ENCODE measurements around the gene CSMD2. TPM values are rescaled to one million over a fixed set of nuclear protein-coding genes. Genes with fewer than 3 reads are reported as not detected.
"Not testable (repeated sequence)": the region's sequence is repeated elsewhere in the genome, so short reads cannot be mapped to it uniquely, and the experiment has no call there.

The CSMD2 gene
- total RNA-seq, 4 donors from 2014 or later, result 0.60 to 2.5 (median 1.2) TPM

DNA sequence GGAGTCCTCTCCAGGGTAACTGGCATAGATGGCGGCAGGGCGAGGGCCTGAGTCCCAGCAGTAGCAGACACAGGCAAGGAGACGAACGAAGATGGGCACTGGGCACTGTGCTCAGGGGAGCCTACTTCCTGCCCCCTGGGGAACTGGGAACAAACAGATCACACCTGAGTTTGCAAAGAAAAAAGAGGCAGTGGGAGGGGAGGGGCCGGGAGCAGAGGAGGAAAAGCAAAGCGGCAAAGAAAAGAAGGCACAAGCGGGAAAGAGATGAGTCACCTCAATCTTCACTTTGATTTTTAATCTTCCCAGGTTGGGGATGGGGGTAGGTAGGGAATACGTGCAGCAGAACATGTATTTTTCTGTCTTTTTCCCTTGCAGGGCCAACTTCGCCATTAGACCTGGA lies 648.6 kb downstream of the CSMD2 start:
- Histone ChIP-seq H3K36me3 (no peaks in the 10 kb centered on the region), H3K4me3 (no peak overlapping the region), H3K27ac (no peak overlapping the region), H3K27me3 (no peaks in the 10 kb centered on the region), H3K4me1 (no peaks in the 10 kb centered on the region), H3K9me3 (no peaks in the 10 kb centered on the region)
- no peak for DNase-seq (ENCODE audit: low spot score in 2 of 2)
- TF ChIP-seq POLR2A (IDR thresholded peaks at IDR 0.05) (no peak), CTCF (IDR thresholded peaks at IDR 0.05) (no peak), EP300 (IDR thresholded peaks at IDR 0.05) (no peak)
- 89 to 92% methylated on average over 9 of the region's 9 CpGs for WGBS, 2 donors

- Histone ChIP-seq H3K4me3 (no peak overlapping the region), H3K36me3 (no peaks in the 10 kb centered on the region), H3K27ac (no peak overlapping the region), H3K27me3 (no peaks in the 10 kb centered on the region), H3K9me3 (no peaks in the 10 kb centered on the region), H3K4me1 (no peaks in the 10 kb centered on the region)
- DNase-seq (ENCODE audit: low spot score in 2 of 2), result no peak
- WGBS, 2 donors, result 54 to 71% methylated on average over 2 of the region's 2 CpGs
- TF ChIP-seq EP300 (IDR thresholded peaks at IDR 0.05), result no peak
- TF ChIP-seq CTCF (IDR thresholded peaks at IDR 0.05), result no peak
- no peak for TF ChIP-seq POLR2A (IDR thresholded peaks at IDR 0.05)
These were observed 649.4 kb downstream of the CSMD2 start for GRCh38 chr1:33515607-33516006.

- Histone ChIP-seq H3K4me3 (no peak overlapping the region), H3K27me3 (no peaks in the 10 kb centered on the region), H3K9me3 (no peaks in the 10 kb centered on the region), H3K4me1 (no peaks in the 10 kb centered on the region), H3K36me3 (no peaks in the 10 kb centered on the region), H3K27ac (no peak overlapping the region)
- no peak for DNase-seq (ENCODE audit: low spot score in 2 of 2)
- WGBS, 2 donors, result 82 to 91% methylated on average over 8 of the region's 8 CpGs
- TF ChIP-seq EP300 (IDR thresholded peaks at IDR 0.05), result no peak
These were observed 649.9 kb downstream of the CSMD2 start for GRCh38 chr1:33515112-33515511.

GRCh38 chr1:33512226-33513011 lies 652.6 kb downstream of the CSMD2 start:
- H3K27me3 ChIP-seq, result no peaks in the 10 kb centered on the region
- 86 to 91% methylated on average over 6 of the region's 6 CpGs for WGBS, 2 donors

GRCh38 chr1:33509276-33509675 lies 655.8 kb downstream of the CSMD2 start:
- DNase-seq (ENCODE audit: low spot score in 2 of 2); H3K27ac ChIP-seq: not testable (repeated sequence)

More at GRCh38 chr1:33512226-33513011, 652.6 kb downstream of the CSMD2 start:
- TF ChIP-seq POLR2A (IDR thresholded peaks at IDR 0.05) (no peak), CTCF (IDR thresholded peaks at IDR 0.05) (no peak), EP300 (IDR thresholded peaks at IDR 0.05) (no peak)
- Histone ChIP-seq H3K4me1 (no peaks in the 10 kb centered on the region), H3K9me3 (peaks cover 0 to 3% (median 0%) of the 10 kb centered on the region in 4 donors), H3K27ac (no peak overlapping the region), H3K36me3 (no peaks in the 10 kb centered on the region), H3K4me3 (no peak overlapping the region)
- DNase-seq (ENCODE audit: low spot score in 2 of 2), result no peak

DNA sequence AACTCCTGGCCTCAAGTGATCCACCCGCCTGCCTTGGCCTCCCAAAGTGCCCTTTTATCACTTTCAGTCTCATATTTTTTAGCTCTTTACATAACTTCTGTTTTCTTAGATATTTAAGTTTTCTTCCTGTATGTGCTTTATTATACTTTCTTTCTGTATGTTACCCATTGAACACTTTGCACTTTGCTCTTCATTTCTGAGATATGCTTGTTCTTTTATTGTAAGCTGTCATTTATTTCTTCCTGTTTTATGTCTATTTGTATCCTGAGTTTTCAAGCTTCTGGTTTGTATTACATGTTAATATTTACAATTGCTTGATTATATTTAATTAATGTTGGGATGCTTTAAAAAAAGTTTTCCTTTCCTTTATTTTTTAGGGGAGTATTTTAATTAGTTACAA lies 656.9 kb downstream of the CSMD2 start:
- no peak for DNase-seq (ENCODE audit: low spot score in 2 of 2)
- TF ChIP-seq POLR2A (IDR thresholded peaks at IDR 0.05), result no peak
- TF ChIP-seq CTCF (IDR thresholded peaks at IDR 0.05), result no peak
- TF ChIP-seq EP300 (IDR thresholded peaks at IDR 0.05), result no peak
- H3K27ac ChIP-seq, result no peak overlapping the region
- H3K27me3 ChIP-seq, result no peaks in the 10 kb centered on the region
- H3K4me1 ChIP-seq, result no peaks in the 10 kb centered on the region
- H3K4me3 ChIP-seq, result no peak overlapping the region
- H3K36me3 ChIP-seq, result no peaks in the 10 kb centered on the region
- 74 to 88% methylated on average over 1 of the region's 1 CpG for WGBS, 2 donors
- H3K9me3 ChIP-seq, result peaks cover 0 to 7% (median 0%) of the 10 kb centered on the region in 4 donors

More at GRCh38 chr1:33509276-33509675, 655.8 kb downstream of the CSMD2 start:
- WGBS, 2 donors, result 93 to 98% methylated on average over 10 to 14 of the region's 24 CpGs
- H3K36me3 ChIP-seq, H3K4me1 ChIP-seq, H3K9me3 ChIP-seq, H3K4me3 ChIP-seq, H3K27me3 ChIP-seq: not testable (repeated sequence)
